ENCODE measurements around the gene THSD4.
A peak's percentile ranks its signal among the peaks of the same experiment; 100 is the strongest.
"Not testable (repeated sequence)": the region's sequence is repeated elsewhere in the genome, so short reads cannot be mapped to it uniquely, and the experiment has no call there.

The THSD4 gene

DNA sequence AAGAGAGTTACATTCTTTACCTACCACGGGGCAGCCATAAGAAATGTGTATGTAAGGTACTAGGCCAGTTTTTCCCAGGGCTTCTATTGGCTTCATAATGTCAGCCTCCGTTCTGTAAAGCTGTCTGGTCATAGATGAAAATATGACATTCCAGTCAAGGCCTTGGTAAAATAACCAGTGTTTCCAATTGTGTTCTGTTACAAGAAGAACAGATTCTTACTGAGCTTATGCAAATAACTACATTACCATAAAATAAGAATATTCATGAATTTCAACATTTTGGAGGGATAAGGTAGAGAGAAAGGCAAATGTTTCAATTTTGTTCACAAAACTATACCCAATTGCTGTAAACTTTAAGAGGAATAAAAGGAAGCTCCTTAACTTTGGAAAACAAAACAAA lies 315.5 kb downstream of the THSD4 start:
- no peak for DNase-seq (ENCODE audit: low spot score)

- no peak for DNase-seq (ENCODE audit: low spot score)
Observed at GRCh38 chr15:71431343-71432336, 316.4 kb downstream of the THSD4 start.

DNA sequence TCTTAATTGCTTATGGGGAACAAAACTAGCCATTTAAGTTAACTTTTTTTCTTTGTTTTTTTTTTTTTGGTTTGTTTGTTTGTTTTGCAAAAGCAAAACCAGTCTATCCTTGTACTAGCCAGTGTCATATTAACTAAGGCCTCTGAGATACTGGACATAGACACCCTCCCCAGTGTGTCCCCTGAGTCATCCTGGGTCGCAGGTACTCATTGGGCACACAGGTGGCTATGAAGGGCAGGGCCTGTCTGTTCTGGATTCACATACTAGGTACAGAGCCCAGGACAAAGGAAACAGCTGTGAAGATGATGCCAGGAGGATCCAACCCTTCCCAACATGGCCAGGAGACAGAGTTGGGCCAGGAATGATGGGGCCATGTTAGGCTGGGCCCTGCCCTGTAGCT lies 318.1 kb downstream of the THSD4 start:
- DNase-seq (ENCODE audit: low spot score) = peak; percentile 43

- peak; percentile 29 for DNase-seq (ENCODE audit: low spot score)
Observed at GRCh38 chr15:71434774-71435173, 319.5 kb downstream of the THSD4 start.

GRCh38 chr15:71435552-71435951 lies 320.3 kb downstream of the THSD4 start:
- no peak for DNase-seq (ENCODE audit: low spot score)

- no peak for DNase-seq (ENCODE audit: low spot score)
Observed at GRCh38 chr15:71436854-71437253, 321.6 kb downstream of the THSD4 start.

GRCh38 chr15:71437404-71437803 lies 322.1 kb downstream of the THSD4 start:
- DNase-seq (ENCODE audit: low spot score) = no peak

DNA sequence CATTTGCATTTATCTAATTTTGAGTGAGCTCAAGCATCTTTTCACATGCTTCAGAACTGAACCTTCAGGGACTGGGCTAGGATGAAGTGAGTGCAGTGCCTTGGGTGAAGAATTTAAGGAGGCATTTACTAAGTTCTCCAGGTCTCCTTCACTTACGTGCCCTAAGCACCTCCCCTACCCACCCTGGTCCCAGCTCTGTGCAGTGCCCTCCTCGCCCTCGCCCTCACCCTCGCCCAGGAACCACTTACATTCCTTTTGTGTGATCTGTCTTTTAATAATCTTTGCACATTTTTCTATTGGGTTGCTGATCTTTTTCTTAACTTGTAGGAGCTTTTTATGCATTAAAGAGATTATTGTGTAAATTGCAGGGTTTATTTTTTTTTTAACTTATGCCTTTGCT lies 322.6 kb downstream of the THSD4 start:
- DNase-seq (ENCODE audit: low spot score) = peak; percentile 18

DNA sequence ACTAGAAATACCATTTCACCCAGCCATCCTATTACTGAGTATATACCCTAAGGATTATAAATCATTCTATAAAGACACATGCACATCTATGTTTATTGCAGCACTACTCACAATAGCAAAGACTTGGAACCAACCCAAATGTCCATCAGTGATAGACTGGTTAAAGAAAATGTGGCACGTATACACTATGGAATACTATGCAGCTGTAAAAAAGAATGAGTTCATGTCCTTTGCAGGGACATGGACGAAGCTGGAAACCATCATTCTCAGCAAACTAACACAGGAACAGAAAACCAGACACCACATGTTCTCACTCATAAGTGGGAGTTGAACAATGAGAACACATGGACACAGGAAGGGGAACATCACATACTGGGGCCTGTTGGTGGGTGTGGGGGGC lies 324.2 kb downstream of the THSD4 start:
- DNase-seq (ENCODE audit: low spot score) = not testable (repeated sequence)

GRCh38 chr15:71440489-71441110 lies 325.3 kb downstream of the THSD4 start:
- peak; percentile 71 for DNase-seq (ENCODE audit: low spot score)

DNA sequence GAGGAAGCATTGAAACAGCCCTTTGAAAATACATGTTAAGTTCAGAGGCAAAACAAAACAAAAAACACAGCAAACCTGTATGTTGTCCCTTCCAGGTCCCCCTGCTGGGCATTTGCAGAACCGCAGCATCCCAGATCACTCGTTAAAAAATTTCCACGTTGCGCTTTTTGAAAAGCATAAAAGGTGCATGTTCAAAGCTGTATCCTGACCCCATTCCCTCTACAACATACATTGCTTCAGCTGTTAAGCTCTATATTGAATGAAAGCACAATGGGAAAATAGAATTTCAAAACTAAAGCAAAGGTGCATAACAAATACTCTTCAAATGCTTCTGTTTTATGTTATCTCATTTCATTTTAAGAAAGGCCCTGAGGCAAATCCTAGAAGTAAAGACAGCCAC lies 328.3 kb downstream of the THSD4 start:
- DNase-seq (ENCODE audit: low spot score) = peak; percentile 44

GRCh38 chr15:71444032-71444810 lies 328.9 kb downstream of the THSD4 start:
- no peak for DNase-seq (ENCODE audit: low spot score)

- DNase-seq (ENCODE audit: low spot score) = peak; percentile 84
Observed at GRCh38 chr15:71444866-71445590, 329.8 kb downstream of the THSD4 start.

DNA sequence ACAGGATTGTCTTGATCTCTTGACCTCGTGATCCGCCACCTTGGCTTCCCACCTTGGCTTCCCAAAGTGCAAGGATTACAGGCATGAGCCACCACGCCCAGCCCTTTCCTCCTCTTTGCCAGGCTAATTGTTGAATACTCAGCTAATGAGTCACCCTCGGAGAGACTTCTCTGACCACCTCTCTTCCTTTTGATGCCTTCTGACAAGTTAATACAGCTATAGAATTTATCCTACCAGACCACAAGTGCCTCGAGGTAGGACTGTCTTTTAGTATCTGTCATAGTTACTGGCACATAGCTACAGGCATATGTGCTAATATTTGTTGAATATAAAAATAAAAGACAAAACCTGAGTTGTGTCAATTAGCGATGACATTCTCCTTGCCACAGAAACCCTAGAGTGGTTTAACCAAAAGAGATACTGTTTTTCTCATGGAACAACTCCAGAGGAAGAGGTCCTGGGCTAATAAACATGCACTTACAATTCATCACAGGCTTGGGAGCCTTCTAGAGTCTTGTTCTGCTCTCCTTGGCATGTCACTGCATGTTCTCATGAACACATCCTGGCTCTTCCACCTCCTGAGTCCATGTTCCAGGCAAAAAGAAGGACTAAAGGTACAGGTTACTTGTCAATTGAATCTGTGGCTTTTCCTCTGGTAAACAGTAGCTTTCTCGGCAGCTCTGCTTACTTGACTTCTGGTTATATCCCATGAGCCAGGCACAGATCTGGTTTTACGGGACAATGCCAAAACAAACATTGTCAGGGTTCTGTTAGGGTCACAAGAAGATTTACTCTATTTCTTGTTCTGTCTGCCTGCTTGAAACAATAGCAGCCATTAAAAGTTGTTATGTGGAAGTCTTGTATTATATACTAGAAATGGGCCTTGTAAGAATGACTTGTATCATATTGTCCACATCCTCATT lies 332.3 kb downstream of the THSD4 start:
- DNase-seq (ENCODE audit: low spot score) = peak; percentile 89

DNA sequence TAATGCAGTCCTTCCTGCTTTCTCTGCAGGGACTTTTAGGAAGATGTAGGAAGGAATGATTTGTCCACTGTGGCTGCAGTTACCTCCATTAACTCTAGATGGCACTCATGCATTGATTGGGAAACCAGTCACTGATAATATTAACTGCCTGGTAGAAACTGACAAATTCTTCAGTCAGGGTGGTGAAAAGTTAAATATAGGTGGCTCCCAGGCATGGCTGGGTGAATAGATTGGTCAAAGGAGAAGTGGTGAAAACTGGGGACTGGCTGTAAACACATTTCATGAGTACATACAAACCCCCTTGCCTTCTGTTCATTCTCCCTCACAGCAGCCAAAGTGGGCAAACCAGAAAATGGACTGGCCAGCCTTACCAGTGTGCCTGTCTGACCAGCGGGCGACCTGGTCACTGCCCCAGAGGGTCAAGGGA lies 333.4 kb downstream of the THSD4 start:
- peak; percentile 67 for DNase-seq (ENCODE audit: low spot score)

- no peak for DNase-seq (ENCODE audit: low spot score)
Observed at GRCh38 chr15:71449363-71449762, 334.1 kb downstream of the THSD4 start.

- no peak for DNase-seq (ENCODE audit: low spot score)
Observed at GRCh38 chr15:71449956-71450355, 334.7 kb downstream of the THSD4 start.

- DNase-seq (ENCODE audit: low spot score) = no peak
Observed at GRCh38 chr15:71451130-71451529, 335.9 kb downstream of the THSD4 start.

DNA sequence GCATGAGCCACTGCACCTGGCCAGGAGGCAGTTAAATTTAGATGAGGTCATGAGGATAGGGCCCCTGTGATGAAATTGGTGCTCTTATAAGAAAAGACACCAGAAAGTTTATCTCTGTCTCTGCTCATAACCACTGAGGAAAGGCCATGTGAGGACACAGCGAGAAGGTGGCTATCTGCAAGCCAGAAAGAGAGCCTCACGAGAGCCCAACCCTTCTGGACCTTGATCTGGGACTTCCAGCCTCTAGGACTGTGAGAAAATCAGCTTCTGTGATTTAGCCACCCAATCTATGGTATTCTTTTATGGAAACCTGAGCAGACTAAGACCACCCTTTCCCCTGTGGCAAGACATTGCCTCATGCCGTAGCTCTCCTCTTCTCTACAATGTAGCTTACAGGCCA lies 337.6 kb downstream of the THSD4 start:
- no peak for DNase-seq (ENCODE audit: low spot score)

DNA sequence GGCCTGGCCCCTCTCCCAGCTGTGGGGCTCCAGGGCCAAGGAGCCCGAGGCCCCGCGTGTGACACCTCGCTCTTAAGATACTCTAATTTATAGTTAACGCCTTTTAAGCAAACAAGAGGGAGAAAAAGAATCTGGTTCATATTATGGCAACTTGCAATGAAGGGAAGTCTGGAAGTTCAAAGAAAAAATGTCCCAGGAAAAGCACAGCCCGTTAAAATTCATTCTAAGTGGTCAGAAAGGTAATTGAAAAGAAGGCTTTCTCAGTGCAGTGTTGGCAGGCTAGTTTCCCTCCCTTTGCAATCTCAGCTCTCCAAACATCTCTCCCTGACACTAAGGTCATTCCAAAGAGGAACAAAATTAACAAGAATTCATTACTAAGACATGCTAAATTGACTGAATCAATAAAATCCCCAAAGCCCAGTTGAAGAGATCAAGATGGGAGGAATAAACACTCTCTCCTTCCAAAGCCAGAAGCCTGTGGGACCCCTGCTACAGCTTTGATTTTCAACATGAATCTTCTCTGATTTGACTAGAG lies 339.3 kb downstream of the THSD4 start:
- DNase-seq (ENCODE audit: low spot score) = no peak
